ENCODE results near the gene IL1RAP.

The IL1RAP gene

GRCh38 chr3:190686011-190686410, 172.1 kb downstream of the IL1RAP start:
- no peak overlapping the region for H3K9ac ChIP-seq
- H2AFZ ChIP-seq (ENCODE audit: low read depth): no peak overlapping the region
- H3K79me2 ChIP-seq (ENCODE audit: insufficient read depth, low read depth): no peaks in the 10 kb centered on the region

GRCh38 chr3:190690246-190690645, 176.4 kb downstream of the IL1RAP start:
- H3K36me3 ChIP-seq (ENCODE audit: insufficient read depth): no peaks in the 10 kb centered on the region
- TF ChIP-seq, protein P1, sequence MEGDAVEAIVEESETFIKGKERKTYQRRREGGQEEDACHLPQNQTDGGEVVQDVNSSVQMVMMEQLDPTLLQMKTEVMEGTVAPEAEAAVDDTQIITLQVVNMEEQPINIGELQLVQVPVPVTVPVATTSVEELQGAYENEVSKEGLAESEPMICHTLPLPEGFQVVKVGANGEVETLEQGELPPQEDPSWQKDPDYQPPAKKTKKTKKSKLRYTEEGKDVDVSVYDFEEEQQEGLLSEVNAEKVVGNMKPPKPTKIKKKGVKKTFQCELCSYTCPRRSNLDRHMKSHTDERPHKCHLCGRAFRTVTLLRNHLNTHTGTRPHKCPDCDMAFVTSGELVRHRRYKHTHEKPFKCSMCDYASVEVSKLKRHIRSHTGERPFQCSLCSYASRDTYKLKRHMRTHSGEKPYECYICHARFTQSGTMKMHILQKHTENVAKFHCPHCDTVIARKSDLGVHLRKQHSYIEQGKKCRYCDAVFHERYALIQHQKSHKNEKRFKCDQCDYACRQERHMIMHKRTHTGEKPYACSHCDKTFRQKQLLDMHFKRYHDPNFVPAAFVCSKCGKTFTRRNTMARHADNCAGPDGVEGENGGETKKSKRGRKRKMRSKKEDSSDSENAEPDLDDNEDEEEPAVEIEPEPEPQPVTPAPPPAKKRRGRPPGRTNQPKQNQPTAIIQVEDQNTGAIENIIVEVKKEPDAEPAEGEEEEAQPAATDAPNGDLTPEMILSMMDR (conservative IDR thresholded peaks at IDR 0.05; ENCODE audit: low read depth, low read length): no peak
- no peak overlapping the region for H3K4me3 ChIP-seq (IDR thresholded peaks at IDR 0.05; ENCODE audit: insufficient read depth, low read depth, low read length)
- H2AFZ ChIP-seq (ENCODE audit: low read depth): no peak overlapping the region
- H3K27me3 ChIP-seq (ENCODE audit: insufficient read depth, low read depth): no peaks in the 10 kb centered on the region
- H3K4me2 ChIP-seq: no peak overlapping the region
- H3K79me2 ChIP-seq (ENCODE audit: insufficient read depth, low read depth): no peaks in the 10 kb centered on the region
- H3K9ac ChIP-seq: no peak overlapping the region
- H3K27ac ChIP-seq: no peak overlapping the region
- H4K20me1 ChIP-seq (ENCODE audit: insufficient read depth): no peaks in the 10 kb centered on the region
- H3K4me1 ChIP-seq (ENCODE audit: low read depth, poor library complexity, severe bottlenecking): no peaks in the 10 kb centered on the region

More at GRCh38 chr3:190686011-190686410, 172.1 kb downstream of the IL1RAP start:
- no peaks in the 10 kb centered on the region for H4K20me1 ChIP-seq (ENCODE audit: insufficient read depth)
- H3K36me3 ChIP-seq (ENCODE audit: insufficient read depth): no peaks in the 10 kb centered on the region
- no peaks in the 10 kb centered on the region for H3K27me3 ChIP-seq (ENCODE audit: insufficient read depth, low read depth)
- TF ChIP-seq, protein P1 (conservative IDR thresholded peaks at IDR 0.05; ENCODE audit: low read depth, low read length): no peak
- H3K4me1 ChIP-seq (ENCODE audit: low read depth, poor library complexity, severe bottlenecking): no peaks in the 10 kb centered on the region
- no peak overlapping the region for H3K4me3 ChIP-seq (IDR thresholded peaks at IDR 0.05; ENCODE audit: insufficient read depth, low read depth, low read length)
- H3K27ac ChIP-seq: no peak overlapping the region
- H3K4me2 ChIP-seq: no peak overlapping the region

GRCh38 chr3:190692256-190692655, 178.4 kb downstream of the IL1RAP start:
- TF ChIP-seq, protein P1 (conservative IDR thresholded peaks at IDR 0.05; ENCODE audit: low read depth, low read length): no peak
- H3K27me3 ChIP-seq (ENCODE audit: insufficient read depth, low read depth): no peaks in the 10 kb centered on the region
- no peak overlapping the region for H3K4me2 ChIP-seq
- H2AFZ ChIP-seq (ENCODE audit: low read depth): no peak overlapping the region
- no peaks in the 10 kb centered on the region for H4K20me1 ChIP-seq (ENCODE audit: insufficient read depth)
- H3K36me3 ChIP-seq (ENCODE audit: insufficient read depth): no peaks in the 10 kb centered on the region
- no peaks in the 10 kb centered on the region for H3K79me2 ChIP-seq (ENCODE audit: insufficient read depth, low read depth)
- H3K4me1 ChIP-seq (ENCODE audit: low read depth, poor library complexity, severe bottlenecking): peaks cover 4% of the 10 kb centered on the region
- no peak overlapping the region for H3K4me3 ChIP-seq (IDR thresholded peaks at IDR 0.05; ENCODE audit: insufficient read depth, low read depth, low read length)
- H3K27ac ChIP-seq: no peak overlapping the region
- H3K9ac ChIP-seq: no peak overlapping the region

DNA sequence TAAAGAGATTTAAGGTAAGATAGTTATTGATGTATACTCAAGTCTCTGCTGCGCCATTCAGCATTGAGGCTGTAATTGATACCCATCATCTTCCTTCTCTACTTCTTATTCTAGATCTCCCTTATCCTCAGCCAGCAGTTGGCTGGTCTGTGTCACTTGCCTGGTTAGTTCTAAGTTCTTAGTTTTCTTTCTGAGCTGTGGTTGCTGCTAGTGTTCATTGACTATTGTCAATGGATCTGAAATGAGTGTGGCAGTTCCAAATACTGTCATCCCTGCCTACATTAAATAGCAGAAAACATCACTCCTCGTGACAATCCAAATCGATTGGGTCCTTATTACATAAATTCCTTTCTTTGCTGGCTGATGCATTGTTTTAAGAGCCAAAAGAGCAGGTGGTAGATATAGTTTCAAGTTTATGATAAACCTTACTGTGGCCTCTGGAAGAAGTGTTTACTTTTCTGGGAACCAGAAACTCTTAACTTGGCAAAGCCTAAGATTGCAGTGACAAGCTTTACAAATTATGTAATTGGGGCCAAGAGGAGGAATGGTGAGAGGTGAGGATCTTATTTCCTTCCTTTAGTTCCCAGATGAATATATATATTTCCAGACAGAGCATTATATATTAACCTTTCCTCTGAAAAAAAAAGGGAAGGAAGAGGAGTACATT, 180.6 kb downstream of the IL1RAP start:
- Histone ChIP-seq H3K27me3 (ENCODE audit: insufficient read depth, low read depth) (no peaks in the 10 kb centered on the region), H3K9ac (no peak overlapping the region), H3K4me1 (ENCODE audit: low read depth, poor library complexity, severe bottlenecking) (peaks cover 7% of the 10 kb centered on the region), H3K79me2 (ENCODE audit: insufficient read depth, low read depth) (no peaks in the 10 kb centered on the region), H3K4me2 (no peak overlapping the region), H4K20me1 (ENCODE audit: insufficient read depth) (no peaks in the 10 kb centered on the region), H3K4me3 (IDR thresholded peaks at IDR 0.05; ENCODE audit: insufficient read depth, low read depth, low read length) (no peak overlapping the region), H2AFZ (ENCODE audit: low read depth) (no peak overlapping the region), H3K36me3 (ENCODE audit: insufficient read depth) (no peaks in the 10 kb centered on the region), H3K27ac (no peak overlapping the region)
- TF ChIP-seq, protein P1 (conservative IDR thresholded peaks at IDR 0.05; ENCODE audit: low read depth, low read length): no peak

Measured in KMS-11 (cell line).